Endothelial cell of coronary artery (primary cell): ENCODE measurements around the gene VGLL4. TPM values are rescaled to one million over a fixed set of nuclear protein-coding genes. Genes with fewer than 3 reads are reported as not detected.

Experiments
- total RNA-seq: library from RNA; depleted of rRNA; stranded (reverse); fragments of >200 nt; gene quantifications from 2 replicates; pipeline ENCODE4 v1.2.3, GENCODE V29; 2014

VGLL4 gene, protein sequence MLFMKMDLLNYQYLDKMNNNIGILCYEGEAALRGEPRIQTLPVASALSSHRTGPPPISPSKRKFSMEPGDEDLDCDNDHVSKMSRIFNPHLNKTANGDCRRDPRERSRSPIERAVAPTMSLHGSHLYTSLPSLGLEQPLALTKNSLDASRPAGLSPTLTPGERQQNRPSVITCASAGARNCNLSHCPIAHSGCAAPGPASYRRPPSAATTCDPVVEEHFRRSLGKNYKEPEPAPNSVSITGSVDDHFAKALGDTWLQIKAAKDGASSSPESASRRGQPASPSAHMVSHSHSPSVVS
- 68.7 and 81.3 TPM in 2 replicates for total RNA-seq

DNA sequence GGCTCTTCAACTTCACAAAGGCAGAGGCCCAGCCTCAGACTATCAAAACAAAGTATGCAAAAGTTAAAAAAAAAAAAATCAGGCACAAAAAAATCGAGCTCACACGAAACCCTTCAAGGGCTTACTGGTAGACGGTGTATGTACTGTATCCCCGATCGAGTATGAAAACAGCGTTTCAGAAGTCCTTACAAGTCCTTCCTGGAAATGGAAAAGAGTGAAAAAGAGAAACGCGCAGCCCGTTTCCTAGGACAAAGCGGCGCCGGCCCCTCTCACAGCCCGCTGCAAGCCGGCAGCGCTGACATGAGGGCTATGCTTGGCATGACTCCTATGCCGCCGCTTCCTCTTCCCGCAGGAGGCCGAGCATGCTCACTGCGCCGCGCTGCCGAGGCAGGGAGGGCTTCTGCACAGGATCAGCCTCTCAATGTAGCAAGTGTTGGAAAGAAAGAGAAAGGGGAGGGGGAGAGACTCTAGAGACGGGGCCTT lies at the start of gene VGLL4:
Gene VGLL4 (minus strand): TSS at position 311 of the 483 bp plus-strand sequence. CDS start 397 bp downstream, outside the sequence.

Other genes starting within 250 kb of the VGLL4 start
- 3.5 and 6.8 TPM in 2 replicates for gene TAMM41, start 203.0 kb upstream of the VGLL4 start, total RNA-seq